ENCODE data around the gene SLC12A3.

SLC12A3 gene

DNA sequence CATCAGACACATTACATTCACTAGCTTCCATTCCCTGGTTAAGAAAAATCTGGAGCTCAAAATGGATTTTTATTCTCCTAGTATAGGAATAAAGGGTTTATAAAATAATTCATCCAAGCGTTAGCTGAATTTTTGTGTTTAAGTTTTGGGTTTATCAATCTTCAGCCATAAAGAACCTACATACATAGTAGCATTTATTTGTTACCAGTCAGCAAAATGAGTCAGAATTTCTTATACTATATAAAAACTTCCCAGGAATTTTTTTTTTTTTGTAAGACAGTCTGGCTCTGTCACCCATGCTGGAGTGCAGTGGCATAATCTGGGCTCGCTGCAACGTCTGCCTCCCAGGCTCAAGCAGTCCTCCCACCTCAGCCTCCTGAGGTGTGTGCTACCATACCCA is 40.2 kb upstream of the SLC12A3 start:
- in situ Hi-C loops (cut with HindIII; ENCODE audit: low sequenced_read_pairs): no loop called here
- no peak overlapping the region for H3K4me3 ChIP-seq (ENCODE audit: low read depth, low read length)
- DNase-seq (ENCODE audit: low read depth): no peak
- TF ChIP-seq, protein P1, sequence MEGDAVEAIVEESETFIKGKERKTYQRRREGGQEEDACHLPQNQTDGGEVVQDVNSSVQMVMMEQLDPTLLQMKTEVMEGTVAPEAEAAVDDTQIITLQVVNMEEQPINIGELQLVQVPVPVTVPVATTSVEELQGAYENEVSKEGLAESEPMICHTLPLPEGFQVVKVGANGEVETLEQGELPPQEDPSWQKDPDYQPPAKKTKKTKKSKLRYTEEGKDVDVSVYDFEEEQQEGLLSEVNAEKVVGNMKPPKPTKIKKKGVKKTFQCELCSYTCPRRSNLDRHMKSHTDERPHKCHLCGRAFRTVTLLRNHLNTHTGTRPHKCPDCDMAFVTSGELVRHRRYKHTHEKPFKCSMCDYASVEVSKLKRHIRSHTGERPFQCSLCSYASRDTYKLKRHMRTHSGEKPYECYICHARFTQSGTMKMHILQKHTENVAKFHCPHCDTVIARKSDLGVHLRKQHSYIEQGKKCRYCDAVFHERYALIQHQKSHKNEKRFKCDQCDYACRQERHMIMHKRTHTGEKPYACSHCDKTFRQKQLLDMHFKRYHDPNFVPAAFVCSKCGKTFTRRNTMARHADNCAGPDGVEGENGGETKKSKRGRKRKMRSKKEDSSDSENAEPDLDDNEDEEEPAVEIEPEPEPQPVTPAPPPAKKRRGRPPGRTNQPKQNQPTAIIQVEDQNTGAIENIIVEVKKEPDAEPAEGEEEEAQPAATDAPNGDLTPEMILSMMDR (IDR thresholded peaks at IDR 0.05; ENCODE audit: low read depth, low read length, missing control alignments): no peak

DNA sequence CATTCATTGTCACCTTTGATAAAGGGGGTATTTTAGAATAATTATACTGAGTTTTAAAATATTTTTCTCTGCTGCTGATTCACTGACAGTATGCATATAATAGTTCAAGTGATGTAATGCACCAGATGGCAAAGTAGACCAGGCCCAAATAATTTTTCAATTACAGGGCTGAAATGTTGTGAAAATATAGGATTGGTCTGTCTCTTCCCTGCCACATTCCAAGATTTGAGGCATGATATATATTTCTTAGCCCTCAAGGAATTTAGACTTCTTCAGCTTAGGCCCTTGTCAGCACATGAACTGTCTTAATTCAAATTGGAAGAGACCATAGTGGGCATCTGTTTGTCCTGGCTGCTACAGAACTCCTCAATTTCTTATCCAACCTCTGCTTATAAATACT is 39.2 kb upstream of the SLC12A3 start:
- in situ Hi-C loops (cut with HindIII; ENCODE audit: low sequenced_read_pairs): no loop called here
- H3K4me3 ChIP-seq (ENCODE audit: low read depth, low read length): no peak overlapping the region
- no peak for DNase-seq (ENCODE audit: low read depth)
- TF ChIP-seq, protein P1 (IDR thresholded peaks at IDR 0.05; ENCODE audit: low read depth, low read length, missing control alignments): no peak

DNA sequence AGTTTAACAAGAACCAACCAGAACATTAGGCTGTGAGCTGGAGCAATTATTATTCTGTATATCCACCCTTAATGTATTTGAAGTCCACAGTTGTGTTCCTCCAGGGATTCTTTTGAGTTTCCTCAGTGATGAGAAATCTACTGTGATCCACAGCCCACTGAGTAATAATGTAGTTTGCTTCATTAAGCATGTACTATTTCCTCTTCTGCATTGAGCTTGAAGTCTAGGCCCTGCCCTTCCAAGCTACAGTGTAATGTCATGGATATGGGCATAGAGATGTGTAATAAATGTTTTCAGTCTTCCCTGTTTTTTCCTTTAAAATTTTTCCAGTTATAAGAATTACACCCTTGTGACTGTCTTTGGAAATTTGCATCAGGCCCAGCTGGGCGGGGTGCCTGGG is 36.4 kb upstream of the SLC12A3 start:
- H3K4me3 ChIP-seq (ENCODE audit: low read depth, low read length): no peak overlapping the region
- TF ChIP-seq, protein P1 (IDR thresholded peaks at IDR 0.05; ENCODE audit: low read depth, low read length, missing control alignments): no peak
- DNase-seq (ENCODE audit: low read depth): no peak
- in situ Hi-C loops (cut with HindIII; ENCODE audit: low sequenced_read_pairs): no loop called here

DNA sequence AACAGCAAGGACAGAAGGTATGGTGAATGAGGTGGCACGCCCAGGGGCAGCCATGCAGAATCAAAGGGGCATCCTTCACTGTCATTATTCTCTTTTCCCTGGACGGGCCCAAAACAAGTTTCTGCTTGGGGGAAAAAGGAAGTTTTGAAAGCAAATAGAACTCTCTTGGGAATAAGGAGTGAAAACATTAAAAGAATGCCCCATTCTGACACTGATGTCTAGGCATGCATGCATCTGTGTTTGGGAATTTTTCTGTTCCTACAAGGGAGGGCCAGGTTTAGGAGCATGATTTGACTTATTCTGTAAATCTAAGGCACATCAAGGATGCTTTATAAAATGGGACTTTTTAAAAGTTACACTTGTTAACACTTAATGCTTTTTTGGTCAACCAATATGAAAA is 34.3 kb upstream of the SLC12A3 start:
- in situ Hi-C loops (cut with HindIII; ENCODE audit: low sequenced_read_pairs): no loop called here
- no peak for DNase-seq (ENCODE audit: low read depth)
- no peak overlapping the region for H3K4me3 ChIP-seq (ENCODE audit: low read depth, low read length)
- TF ChIP-seq, protein P1 (IDR thresholded peaks at IDR 0.05; ENCODE audit: low read depth, low read length, missing control alignments): no peak

DNA sequence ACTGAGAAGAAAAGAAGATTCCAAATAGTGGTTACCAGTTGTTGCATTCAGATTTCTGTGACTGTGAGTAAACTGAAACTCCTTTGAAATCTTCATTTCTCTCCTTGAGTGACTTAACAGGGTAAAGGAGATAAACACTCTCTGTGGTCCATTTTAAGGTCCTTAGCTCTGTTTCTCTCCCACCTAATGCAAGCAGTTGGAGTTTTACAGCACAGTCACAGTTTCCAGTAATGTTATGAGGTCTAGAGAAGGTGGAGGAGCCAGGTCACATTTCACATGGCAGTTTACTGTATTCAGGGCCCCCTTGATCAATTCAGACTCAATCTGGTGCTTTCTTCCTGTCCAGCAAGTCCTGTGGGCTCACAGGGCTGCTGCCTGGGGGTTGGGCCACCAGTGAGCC is 32.2 kb upstream of the SLC12A3 start:
- DNase-seq (ENCODE audit: low read depth): no peak
- H3K4me3 ChIP-seq (ENCODE audit: low read depth, low read length): no peak overlapping the region
- TF ChIP-seq, protein P1 (IDR thresholded peaks at IDR 0.05; ENCODE audit: low read depth, low read length, missing control alignments): no peak
- in situ Hi-C loops (cut with HindIII; ENCODE audit: low sequenced_read_pairs): no loop called here

DNA sequence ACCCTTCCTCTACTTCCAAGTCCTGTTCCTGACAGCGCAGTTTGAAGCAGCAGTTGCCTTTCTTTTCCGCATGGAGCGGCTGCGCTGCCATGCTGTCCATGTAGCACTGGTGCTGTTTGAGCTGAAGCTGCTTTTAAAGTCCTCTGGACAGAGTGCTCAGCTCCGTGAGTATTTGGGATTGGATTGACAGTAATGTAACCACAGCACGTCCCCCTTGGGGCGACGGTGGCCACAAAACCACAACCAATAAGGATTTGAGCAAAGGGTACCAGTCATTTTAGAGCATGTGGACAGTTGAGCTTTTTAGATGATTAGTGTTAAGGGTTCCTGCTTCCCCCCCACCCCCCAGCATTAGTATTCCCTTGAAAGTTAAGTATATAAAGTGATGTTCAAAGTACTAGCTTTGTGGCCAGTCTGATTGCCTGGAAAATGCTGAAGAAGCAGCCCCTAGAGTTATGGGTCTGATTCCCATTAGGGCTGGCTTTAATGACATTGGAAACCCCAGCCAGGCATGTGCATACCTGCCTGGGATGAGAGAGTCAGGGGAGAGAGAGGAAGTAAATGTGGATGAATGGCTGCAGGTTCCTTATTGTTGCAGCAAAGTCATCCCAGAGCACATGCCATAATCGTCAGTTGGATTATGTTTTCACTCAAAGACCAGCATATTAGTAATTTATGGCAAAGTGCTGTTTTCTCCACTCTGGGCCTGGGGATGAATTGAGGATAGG is 31.6 kb upstream of the SLC12A3 start:
- TF ChIP-seq, protein P1 (IDR thresholded peaks at IDR 0.05; ENCODE audit: low read depth, low read length, missing control alignments): no peak
- in situ Hi-C loops (cut with HindIII; ENCODE audit: low sequenced_read_pairs): no loop called here
- no peak overlapping the region for H3K4me3 ChIP-seq (ENCODE audit: low read depth, low read length)
- no peak for DNase-seq (ENCODE audit: low read depth)

Measured in astrocyte of the cerebellum (primary cell).